ENCODE results near the gene C5. TPM values are rescaled to one million over a fixed set of nuclear protein-coding genes. Genes with fewer than 3 reads are reported as not detected.

The C5 gene
- total and polyA plus RNA-seq, 9 donors = 3.0 to 7.2 (median 4.6) TPM

- intact Hi-C loops (cut with DNase I) = no loop called here
- no peaks in the 10 kb centered on the region for H3K27me3 ChIP-seq
- no peaks in the 10 kb centered on the region for H3K36me3 ChIP-seq
- no peak overlapping the region for H3K4me3 ChIP-seq
- H3K9me3 ChIP-seq = no peaks in the 10 kb centered on the region
- no peak for TF ChIP-seq CTCF (IDR thresholded peaks at IDR 0.05)
- no peak for TF ChIP-seq POLR2A (IDR thresholded peaks at IDR 0.05)
- TF ChIP-seq EP300 (IDR thresholded peaks at IDR 0.05) = no peak
- no peak overlapping the region for H3K27ac ChIP-seq
- no peak for DNase-seq
- H3K4me1 ChIP-seq (ENCODE audit: insufficient read depth) = no peaks in the 10 kb centered on the region
Measured at GRCh38 chr9:121026768-121027167, 23.3 kb downstream of the C5 start.

GRCh38 chr9:121026260-121026691 lies 23.8 kb downstream of the C5 start:
- no peaks in the 10 kb centered on the region for H3K27me3 ChIP-seq
- TF ChIP-seq EP300 (IDR thresholded peaks at IDR 0.05) (no peak), CTCF (IDR thresholded peaks at IDR 0.05) (no peak), POLR2A (IDR thresholded peaks at IDR 0.05) (no peak)
- no peak overlapping the region for H3K27ac ChIP-seq
- DNase-seq = no peak
- no peaks in the 10 kb centered on the region for H3K9me3 ChIP-seq
- H3K36me3 ChIP-seq = no peaks in the 10 kb centered on the region
- intact Hi-C loops (cut with DNase I) = no loop called here
- no peaks in the 10 kb centered on the region for H3K4me1 ChIP-seq (ENCODE audit: insufficient read depth)
- H3K4me3 ChIP-seq = no peak overlapping the region
- 75 to 85% (median 83%) methylated on average over 3 of the region's 3 CpGs for WGBS, 3 donors

GRCh38 chr9:121024237-121024636 lies 25.8 kb downstream of the C5 start:
- H3K27me3 ChIP-seq = no peaks in the 10 kb centered on the region
- no peak for DNase-seq
- TF ChIP-seq POLR2A (IDR thresholded peaks at IDR 0.05) (no peak), EP300 (IDR thresholded peaks at IDR 0.05) (no peak), CTCF (IDR thresholded peaks at IDR 0.05) (no peak)
- 17 to 40% methylated on average over 1 of the region's 2 CpGs; no CpG with 5 or more reads in 1 of the 3 donors for WGBS, 3 donors
- no peak overlapping the region for H3K27ac ChIP-seq
- H3K9me3 ChIP-seq = no peaks in the 10 kb centered on the region
- H3K4me1 ChIP-seq (ENCODE audit: insufficient read depth) = no peaks in the 10 kb centered on the region
- intact Hi-C loops (cut with DNase I) = no loop called here
- no peaks in the 10 kb centered on the region for H3K36me3 ChIP-seq
- no peak overlapping the region for H3K4me3 ChIP-seq

GRCh38 chr9:121023064-121023463 lies 27.0 kb downstream of the C5 start:
- no peak for DNase-seq
- no peaks in the 10 kb centered on the region for H3K9me3 ChIP-seq
- H3K27ac ChIP-seq = no peak overlapping the region
- H3K4me1 ChIP-seq (ENCODE audit: insufficient read depth) = no peaks in the 10 kb centered on the region
- WGBS, 3 donors = 69 to 80% (median 69%) methylated on average over 1 of the region's 1 CpG
- H3K4me3 ChIP-seq = no peak overlapping the region
- H3K36me3 ChIP-seq = no peaks in the 10 kb centered on the region
- no peaks in the 10 kb centered on the region for H3K27me3 ChIP-seq
- intact Hi-C loops (cut with DNase I) = no loop called here
- no peak for TF ChIP-seq CTCF (IDR thresholded peaks at IDR 0.05)
- TF ChIP-seq EP300 (IDR thresholded peaks at IDR 0.05) = no peak
- TF ChIP-seq POLR2A (IDR thresholded peaks at IDR 0.05) = no peak

GRCh38 chr9:121021301-121021700 lies 28.8 kb downstream of the C5 start:
- Histone ChIP-seq H3K4me1 (ENCODE audit: insufficient read depth) (no peaks in the 10 kb centered on the region), H3K4me3 (no peak overlapping the region), H3K36me3 (no peaks in the 10 kb centered on the region), H3K27me3 (no peaks in the 10 kb centered on the region), H3K9me3 (no peaks in the 10 kb centered on the region), H3K27ac (no peak overlapping the region)
- 42 to 56% (median 44%) methylated on average over 4 of the region's 4 CpGs for WGBS, 3 donors
- intact Hi-C loops (cut with DNase I) = no loop called here
- DNase-seq = no peak
- TF ChIP-seq EP300 (IDR thresholded peaks at IDR 0.05) (no peak), POLR2A (IDR thresholded peaks at IDR 0.05) (no peak), CTCF (IDR thresholded peaks at IDR 0.05) (no peak)
